ENCODE data around the gene C10orf53. TPM values are rescaled to one million over a fixed set of nuclear protein-coding genes. Genes with fewer than 3 reads are reported as not detected.

The C10orf53 gene
- polyA plus RNA-seq, 2 of the 4 experiments (the other 2 are of a cell fraction), result not detected

DNA sequence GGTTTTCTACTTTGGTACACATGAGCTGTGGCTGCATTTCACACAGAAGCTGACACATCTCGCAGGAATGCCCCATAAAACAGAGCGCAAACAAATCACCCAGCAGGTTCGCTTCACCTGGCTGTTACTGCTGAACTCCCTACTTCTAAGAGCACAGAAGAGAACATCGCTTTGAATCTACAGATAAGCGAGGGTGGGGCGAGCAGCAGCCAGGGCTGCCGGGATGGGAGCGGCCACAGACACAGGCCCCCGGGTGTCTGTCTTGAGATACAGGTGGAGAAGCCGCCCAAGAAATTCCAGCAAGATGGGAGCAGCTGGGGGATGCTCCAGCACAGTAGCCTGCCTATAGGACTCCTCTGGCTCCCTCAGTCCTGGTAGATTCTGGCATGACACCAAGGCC, 55.2 kb downstream of the C10orf53 start:
- DNase-seq (ENCODE audit: low read depth in 1 of 2, low spot score in 1 of 2) (no peak), ATAC-seq (no peak; a peak in 1 of 6 replicates), FAIRE-seq (no peak)
- POLR2A ChIA-PET, result no interaction called here
- TF ChIP-seq HES2 (IDR thresholded peaks at IDR 0.05), result no peak
- no peak for TF ChIP-seq MAFK (IDR thresholded peaks at IDR 0.05; ENCODE audit: partially characterized antibody)
- TF ChIP-seq, protein P1, sequence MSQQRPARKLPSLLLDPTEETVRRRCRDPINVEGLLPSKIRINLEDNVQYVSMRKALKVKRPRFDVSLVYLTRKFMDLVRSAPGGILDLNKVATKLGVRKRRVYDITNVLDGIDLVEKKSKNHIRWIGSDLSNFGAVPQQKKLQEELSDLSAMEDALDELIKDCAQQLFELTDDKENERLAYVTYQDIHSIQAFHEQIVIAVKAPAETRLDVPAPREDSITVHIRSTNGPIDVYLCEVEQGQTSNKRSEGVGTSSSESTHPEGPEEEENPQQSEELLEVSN (IDR thresholded peaks at IDR 0.05; ENCODE audit: borderline replicate concordance, low read depth), result no peak
- no peak for TF ChIP-seq GATA3 (IDR thresholded peaks at IDR 0.05; ENCODE audit: borderline replicate concordance)
- TF ChIP-seq PHF8 (IDR thresholded peaks at IDR 0.05; ENCODE audit: borderline replicate concordance, low read depth), result no peak
- no peak for TF ChIP-seq JUN (IDR thresholded peaks at IDR 0.05)
- CTCF ChIA-PET, result no interaction called here
- Histone ChIP-seq H3K9me3 (no peaks in the 10 kb centered on the region), H3K4me1 (no peaks in the 10 kb centered on the region), H3K4me3 (no peak overlapping the region), H3K4me2 (no peak overlapping the region), H3K27ac (no peak overlapping the region)
- WGBS (ENCODE audit: missing lambda C conversion rate), result 11% methylated on average over 10 of the region's 10 CpGs

DNA sequence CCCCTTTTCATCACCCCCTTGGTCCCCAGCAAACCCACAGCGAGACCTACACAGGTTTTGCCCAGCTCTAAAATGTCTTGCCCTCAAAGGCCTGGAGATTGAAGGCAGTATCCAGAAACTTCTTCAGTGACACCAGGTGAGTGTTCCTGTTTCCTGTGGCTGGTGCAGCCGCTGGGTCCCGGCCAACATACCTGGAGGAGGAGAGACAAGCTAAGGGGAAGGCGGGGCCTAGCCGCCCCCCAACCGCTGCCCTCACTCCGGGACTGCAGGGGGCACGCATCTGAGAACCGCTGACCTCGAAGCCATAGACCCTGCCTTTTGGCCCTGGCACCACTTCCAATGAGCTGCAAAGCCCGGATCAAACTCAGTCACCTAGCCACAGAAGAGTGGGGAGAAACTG, 55.7 kb downstream of the C10orf53 start:
- no peak overlapping the region for H3K4me2 ChIP-seq
- ChIA-PET CTCF (interaction anchor here (1.8 kb wide), 1 partner anchor 10 kb away, joined by 4 read pairs; no protein-coding TSS in a partner anchor), POLR2A (no interaction called here)
- H3K4me1 ChIP-seq, result no peaks in the 10 kb centered on the region
- FAIRE-seq (no peak), DNase-seq (ENCODE audit: low read depth in 1 of 2, low spot score in 1 of 2) (no peak), ATAC-seq (no peak)
- no peak overlapping the region for H3K4me3 ChIP-seq
- no peaks in the 10 kb centered on the region for H3K9me3 ChIP-seq
- TF ChIP-seq JUN (IDR thresholded peaks at IDR 0.05) (no peak), RCOR1 (IDR thresholded peaks at IDR 0.05; ENCODE audit: low read depth, low read length) (no peak), MAX (IDR thresholded peaks at IDR 0.05) (no peak), JUNB (IDR thresholded peaks at IDR 0.05) (no peak), HOXA7 (CRISPR knock-in tag; IDR thresholded peaks at IDR 0.05) (no peak), HOXB13 (CRISPR knock-in tag; IDR thresholded peaks at IDR 0.05; ENCODE audit: low read depth) (no peak), ZC3H11A (IDR thresholded peaks at IDR 0.05) (no peak), RNF2 (IDR thresholded peaks at IDR 0.05; ENCODE audit: borderline replicate concordance, low read depth) (no peak), FOSB (CRISPR knock-in tag; IDR thresholded peaks at IDR 0.05) (no peak), CHD2 (IDR thresholded peaks at IDR 0.05; ENCODE audit: low read length, partially characterized antibody) (no peak)
- no peak overlapping the region for H3K27ac ChIP-seq
- WGBS (ENCODE audit: missing lambda C conversion rate), result 66% methylated on average over 8 of the region's 11 CpGs

DNA sequence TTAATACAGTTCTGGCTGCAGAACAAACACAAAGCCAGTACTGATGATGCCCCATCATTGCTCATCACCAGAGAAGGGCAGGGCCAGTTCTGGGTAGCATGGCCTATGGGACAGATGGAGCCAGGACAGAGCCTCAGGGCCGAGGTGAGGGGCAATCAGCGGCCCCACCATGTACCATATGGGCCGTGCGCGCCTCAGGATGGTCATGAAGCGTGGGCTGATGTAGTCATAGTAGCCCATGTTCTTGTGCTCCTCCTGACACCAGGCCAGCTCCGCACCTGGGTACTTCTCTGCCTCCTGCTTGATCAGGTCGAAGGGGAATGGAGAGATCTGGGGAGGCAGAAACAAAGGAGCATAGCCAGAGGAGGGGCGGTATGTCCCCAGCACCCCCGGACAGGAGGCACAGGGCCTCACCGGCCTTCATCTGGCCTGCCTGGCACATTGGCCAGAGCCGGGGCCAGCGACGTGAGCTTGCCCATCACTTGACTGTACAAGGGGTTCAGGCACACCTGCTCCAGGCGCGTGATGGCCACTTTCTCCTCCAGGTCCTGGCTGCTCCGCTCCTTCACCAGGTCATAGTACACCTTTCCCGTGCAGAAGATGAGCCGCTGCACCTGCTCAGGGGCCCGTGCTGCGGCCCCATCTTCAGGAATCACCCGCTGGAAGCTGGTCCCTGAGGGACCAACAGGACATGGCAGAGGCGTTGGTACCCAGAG, 56.6 kb downstream of the C10orf53 start:
- no peaks in the 10 kb centered on the region for H3K9me3 ChIP-seq
- TF ChIP-seq RNF2 (IDR thresholded peaks at IDR 0.05; ENCODE audit: borderline replicate concordance, low read depth), result no peak
- no peak for TF ChIP-seq MAFK (IDR thresholded peaks at IDR 0.05; ENCODE audit: partially characterized antibody)
- no peak for TF ChIP-seq MAZ (IDR thresholded peaks at IDR 0.05; ENCODE audit: borderline replicate concordance, low read depth, low read length)
- ChIA-PET POLR2A (no interaction called here), CTCF (interaction anchor here (1.8 kb wide), 1 partner anchor 9 kb away, joined by 4 read pairs; no protein-coding TSS in a partner anchor)
- no peak overlapping the region for H3K4me3 ChIP-seq
- ATAC-seq (no peak), FAIRE-seq (no peak), DNase-seq (ENCODE audit: low read depth in 1 of 2, low spot score in 1 of 2) (no peak)
- WGBS (ENCODE audit: missing lambda C conversion rate), result 56% methylated on average over 10 of the region's 23 CpGs
- H3K4me2 ChIP-seq, result no peak overlapping the region
- H3K27ac ChIP-seq, result no peak overlapping the region
- no peaks in the 10 kb centered on the region for H3K4me1 ChIP-seq

GRCh38 chr10:49736564-49737113, 57.2 kb downstream of the C10orf53 start:
- DNase-seq (ENCODE audit: low read depth in 1 of 2, low spot score in 1 of 2) (no peak), ATAC-seq (no peak), FAIRE-seq (no peak)
- Histone ChIP-seq H3K4me2 (no peak overlapping the region), H3K9me3 (no peaks in the 10 kb centered on the region), H3K27ac (no peak overlapping the region), H3K4me1 (no peaks in the 10 kb centered on the region), H3K4me3 (no peak overlapping the region)
- TF ChIP-seq ATOH8 (CRISPR knock-in tag; IDR thresholded peaks at IDR 0.05; ENCODE audit: low read depth), result no peak
- no peak for TF ChIP-seq RCOR1 (IDR thresholded peaks at IDR 0.05; ENCODE audit: low read depth, low read length)
- TF ChIP-seq NFE2L2 (conservative IDR thresholded peaks at IDR 0.05; ENCODE audit: low read length), result no peak
- no peak for TF ChIP-seq SREBF2 (IDR thresholded peaks at IDR 0.05)
- no peak for TF ChIP-seq HOXA7 (CRISPR knock-in tag; IDR thresholded peaks at IDR 0.05)
- no peak for TF ChIP-seq FOSB (CRISPR knock-in tag; IDR thresholded peaks at IDR 0.05)
- CTCF ChIA-PET, result interaction anchor here (1.8 kb wide), 1 partner anchor 8 kb away, joined by 4 read pairs; no protein-coding TSS in a partner anchor
- WGBS (ENCODE audit: missing lambda C conversion rate), result 44% methylated on average over 5 of the region's 5 CpGs
- POLR2A ChIA-PET, result no interaction called here

Measured in A549 (cell line).